Measurements from ENCODE around the gene PLCB4. TPM values are rescaled to one million over a fixed set of nuclear protein-coding genes. Genes with fewer than 3 reads are reported as not detected.

PLCB4 gene
- total RNA-seq, 1 donor from 2014 or later = 21.2 TPM

DNA sequence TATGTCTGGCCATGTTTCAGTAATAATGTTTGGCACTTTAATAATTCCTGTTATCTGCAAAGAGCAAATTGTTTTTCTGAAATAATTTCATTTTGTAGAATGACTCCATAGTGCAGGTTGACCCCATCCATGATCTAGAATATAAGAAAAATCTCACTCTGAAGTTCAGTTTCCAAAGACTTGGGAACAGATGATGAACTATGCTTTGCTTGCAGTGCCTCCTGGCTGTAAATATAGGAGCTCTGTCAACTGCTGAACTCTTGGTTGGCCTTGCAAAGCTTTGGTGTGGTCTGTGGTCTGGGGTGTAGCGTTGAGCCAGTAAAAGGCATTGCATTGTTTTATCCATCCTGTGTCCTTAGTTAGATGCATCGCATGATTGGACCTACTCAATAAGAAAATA, 104.0 kb downstream of the PLCB4 start:
- H3K27ac Mint-ChIP-seq = no peak overlapping the region
- H3K4me1 Mint-ChIP-seq (ENCODE audit: unreplicated experiment) = peaks cover 7% of the 10 kb centered on the region
- no peak for DNase-seq (ENCODE audit: extremely low spot score, unreplicated experiment)
- TF ChIP-seq, protein P1, sequence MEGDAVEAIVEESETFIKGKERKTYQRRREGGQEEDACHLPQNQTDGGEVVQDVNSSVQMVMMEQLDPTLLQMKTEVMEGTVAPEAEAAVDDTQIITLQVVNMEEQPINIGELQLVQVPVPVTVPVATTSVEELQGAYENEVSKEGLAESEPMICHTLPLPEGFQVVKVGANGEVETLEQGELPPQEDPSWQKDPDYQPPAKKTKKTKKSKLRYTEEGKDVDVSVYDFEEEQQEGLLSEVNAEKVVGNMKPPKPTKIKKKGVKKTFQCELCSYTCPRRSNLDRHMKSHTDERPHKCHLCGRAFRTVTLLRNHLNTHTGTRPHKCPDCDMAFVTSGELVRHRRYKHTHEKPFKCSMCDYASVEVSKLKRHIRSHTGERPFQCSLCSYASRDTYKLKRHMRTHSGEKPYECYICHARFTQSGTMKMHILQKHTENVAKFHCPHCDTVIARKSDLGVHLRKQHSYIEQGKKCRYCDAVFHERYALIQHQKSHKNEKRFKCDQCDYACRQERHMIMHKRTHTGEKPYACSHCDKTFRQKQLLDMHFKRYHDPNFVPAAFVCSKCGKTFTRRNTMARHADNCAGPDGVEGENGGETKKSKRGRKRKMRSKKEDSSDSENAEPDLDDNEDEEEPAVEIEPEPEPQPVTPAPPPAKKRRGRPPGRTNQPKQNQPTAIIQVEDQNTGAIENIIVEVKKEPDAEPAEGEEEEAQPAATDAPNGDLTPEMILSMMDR (conservative IDR thresholded peaks at IDR 0.05) = no peak
- no peaks in the 10 kb centered on the region for H3K27me3 Mint-ChIP-seq
- H3K4me3 Mint-ChIP-seq = no peak overlapping the region
- H3K36me3 Mint-ChIP-seq = no peaks in the 10 kb centered on the region
- H3K9me3 Mint-ChIP-seq = no peaks in the 10 kb centered on the region

DNA sequence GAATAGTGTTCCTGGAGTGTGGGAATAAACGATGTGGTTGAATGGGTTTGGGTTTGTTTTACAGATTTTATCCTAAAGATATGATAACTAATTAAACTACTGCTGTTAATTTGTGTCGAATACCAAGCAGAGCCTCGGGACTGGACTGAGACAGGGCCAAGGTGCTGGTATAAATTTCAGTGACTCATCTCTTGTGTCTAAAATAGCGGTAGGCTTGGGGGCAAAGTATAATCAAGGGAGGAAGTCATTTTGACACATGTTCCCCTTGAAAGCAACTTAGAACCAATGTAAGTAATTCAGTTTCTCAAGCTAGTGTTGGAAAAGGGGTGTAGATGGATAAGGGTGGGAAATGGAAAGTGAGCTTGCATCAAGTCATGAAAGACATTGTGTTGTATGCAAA, 108.4 kb downstream of the PLCB4 start:
- no peaks in the 10 kb centered on the region for H3K27me3 Mint-ChIP-seq
- H3K4me1 Mint-ChIP-seq (ENCODE audit: unreplicated experiment) = peaks cover 7% of the 10 kb centered on the region
- DNase-seq (ENCODE audit: extremely low spot score, unreplicated experiment) = no peak
- no peak overlapping the region for H3K4me3 Mint-ChIP-seq
- no peak overlapping the region for H3K27ac Mint-ChIP-seq
- TF ChIP-seq, protein P1 (conservative IDR thresholded peaks at IDR 0.05) = no peak
- H3K36me3 Mint-ChIP-seq = no peaks in the 10 kb centered on the region
- H3K9me3 Mint-ChIP-seq = no peaks in the 10 kb centered on the region

DNA sequence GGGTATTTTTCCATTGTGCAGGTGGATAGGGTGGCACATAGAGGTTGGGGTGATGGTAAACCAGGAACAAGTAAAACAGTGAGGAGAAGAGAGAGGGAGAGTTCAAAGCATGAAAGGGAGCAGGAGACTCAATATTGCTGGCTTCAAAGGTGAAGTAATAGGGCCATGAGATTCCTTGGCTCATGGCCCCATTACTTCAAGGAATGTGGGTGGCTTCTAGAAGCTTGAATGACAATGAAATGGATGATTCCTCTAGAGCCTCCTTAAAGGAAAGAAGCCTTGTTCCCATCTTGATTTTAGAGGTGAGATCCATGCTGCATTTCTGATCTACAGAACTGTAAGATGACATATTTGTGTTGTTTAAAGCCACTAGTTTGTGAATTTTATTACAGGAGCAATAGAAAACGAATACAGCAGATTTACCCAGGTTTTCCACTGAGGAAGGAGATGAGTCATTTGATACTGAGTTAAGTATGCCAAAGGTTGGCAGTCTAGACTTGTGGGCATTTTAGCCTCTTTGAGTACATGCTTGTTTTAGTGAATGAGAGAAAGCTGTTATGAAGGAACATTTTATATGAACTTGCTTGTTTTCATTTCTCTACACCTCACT, 110.4 kb downstream of the PLCB4 start:
- TF ChIP-seq, protein P1 (conservative IDR thresholded peaks at IDR 0.05) = no peak
- H3K36me3 Mint-ChIP-seq = no peaks in the 10 kb centered on the region
- no peak for DNase-seq (ENCODE audit: extremely low spot score, unreplicated experiment)
- no peak overlapping the region for H3K27ac Mint-ChIP-seq
- H3K4me3 Mint-ChIP-seq = no peak overlapping the region
- H3K27me3 Mint-ChIP-seq = no peaks in the 10 kb centered on the region
- no peaks in the 10 kb centered on the region for H3K9me3 Mint-ChIP-seq
- no peaks in the 10 kb centered on the region for H3K4me1 Mint-ChIP-seq (ENCODE audit: unreplicated experiment)

DNA sequence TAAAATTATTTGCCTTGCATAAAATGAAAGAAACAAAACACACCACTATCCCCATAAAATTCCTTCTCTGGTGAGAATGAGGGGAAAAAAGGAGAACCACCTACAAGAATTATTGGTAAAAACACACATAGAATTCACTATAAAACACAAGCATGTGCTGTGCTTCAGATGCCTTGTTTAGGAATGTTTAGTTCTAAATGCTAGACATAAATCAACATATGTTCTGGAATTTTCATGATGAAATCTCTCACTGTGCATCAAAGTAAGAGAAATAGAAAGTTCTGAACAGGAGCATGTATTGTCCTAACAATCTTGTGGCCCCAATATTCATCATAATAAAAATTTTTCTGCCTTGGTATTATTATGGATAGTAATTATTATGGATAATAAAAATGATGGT, 111.0 kb downstream of the PLCB4 start:
- H3K27ac Mint-ChIP-seq = no peak overlapping the region
- no peaks in the 10 kb centered on the region for H3K36me3 Mint-ChIP-seq
- no peaks in the 10 kb centered on the region for H3K27me3 Mint-ChIP-seq
- H3K4me1 Mint-ChIP-seq (ENCODE audit: unreplicated experiment) = no peaks in the 10 kb centered on the region
- TF ChIP-seq, protein P1 (conservative IDR thresholded peaks at IDR 0.05) = no peak
- no peak for DNase-seq (ENCODE audit: extremely low spot score, unreplicated experiment)
- no peak overlapping the region for H3K4me3 Mint-ChIP-seq
- H3K9me3 Mint-ChIP-seq = no peaks in the 10 kb centered on the region

DNA sequence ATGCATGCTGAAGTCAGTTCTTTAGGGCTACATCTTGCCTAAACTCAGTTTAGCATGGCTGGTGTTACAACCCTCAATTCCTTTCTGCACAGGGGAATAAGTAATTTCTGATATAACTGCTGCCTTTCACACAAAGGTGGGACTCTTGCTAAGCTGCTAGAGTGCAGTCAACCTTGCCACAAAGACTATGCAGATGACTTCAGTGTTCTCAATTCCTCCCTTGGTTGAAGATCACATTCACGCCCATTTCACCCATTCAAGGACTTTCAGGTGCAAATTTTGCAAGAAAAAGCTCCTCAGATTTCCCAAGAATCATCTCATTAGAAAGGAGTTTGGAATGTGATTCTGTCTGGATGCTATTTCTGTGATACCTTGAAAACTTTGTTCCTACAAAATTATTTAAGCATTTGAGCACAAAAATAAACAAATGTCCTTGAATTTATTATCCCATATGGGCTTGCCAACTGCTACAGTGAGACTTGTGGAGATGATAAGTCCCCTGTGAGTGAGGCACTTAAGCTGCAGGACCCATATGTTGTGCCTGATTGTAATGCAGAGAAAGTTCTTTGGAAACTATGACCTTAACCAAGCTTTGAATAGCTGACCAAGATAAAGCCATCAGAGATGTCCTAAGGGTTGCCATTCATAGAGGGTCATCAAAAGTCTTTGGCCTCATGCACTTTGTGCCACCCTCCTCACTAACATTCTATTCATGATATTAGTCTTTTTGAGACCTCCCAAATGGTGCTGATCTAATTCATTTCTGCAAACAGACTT, 111.8 kb downstream of the PLCB4 start:
- no peak for DNase-seq (ENCODE audit: extremely low spot score, unreplicated experiment)
- H3K27ac Mint-ChIP-seq = no peak overlapping the region
- H3K36me3 Mint-ChIP-seq = no peaks in the 10 kb centered on the region
- no peaks in the 10 kb centered on the region for H3K4me1 Mint-ChIP-seq (ENCODE audit: unreplicated experiment)
- H3K27me3 Mint-ChIP-seq = no peaks in the 10 kb centered on the region
- no peaks in the 10 kb centered on the region for H3K9me3 Mint-ChIP-seq
- H3K4me3 Mint-ChIP-seq = no peak overlapping the region
- TF ChIP-seq, protein P1 (conservative IDR thresholded peaks at IDR 0.05) = no peak

Data from type B pancreatic cell (in vitro differentiated cells).